H1 (cell line): ENCODE results near the gene STK36. TPM values are rescaled to one million over a fixed set of nuclear protein-coding genes. Genes with fewer than 3 reads are reported as not detected.

ENCODE experiments used
- CTCF ChIA-PET: fragments of 300-600 bp; sonication (Branson Sonifier 250); formaldehyde crosslinking; loops from one replicate; lab custom pipeline; 2021; ENCODE audit not compliant: partially characterized antibody; lab: Charles Lee
- POLR2A ChIA-PET: fragments of 300-600 bp; sonication (Branson Sonifier 250); formaldehyde crosslinking; loops from one replicate; lab custom pipeline; 2021; ENCODE audit warnings: inconsistent platforms; ENCODE audit not compliant: partially characterized antibody; lab: Charles Lee
- DNase-seq, 2 experiments: peaks; one replicate each; pipeline versions ENCODE4 v3.0.0 to v3.0.0-alpha.2; 2010 to 2022; ENCODE audit warnings: low spot score in 2 of 2, low read depth in 1 of 2, mixed read lengths in 1 of 2
- FAIRE-seq: peaks from 2 replicates; lab custom pipeline; 2011; peaks lifted over from hg19 to GRCh38; lab: Jason Lieb, UNC
- H2AFZ ChIP-seq: 2 replicates; pipeline ENCODE4 v1.8.1; 2012; ENCODE audit warnings: low read length, inconsistent platforms
- H2AK5ac ChIP-seq: 2 replicates; pipeline ENCODE4 v1.6.1; 2013; ENCODE audit warnings: low read depth, low read length
- H2BK120ac ChIP-seq: replicated peaks from 2 replicates; pipeline ENCODE3; 2013; ENCODE audit warnings: low read depth, low read length, inconsistent platforms
- H2BK12ac ChIP-seq: 2 replicates; pipeline ENCODE4 v1.6.1; 2013; ENCODE audit warnings: low read depth, low read length
- H2BK15ac ChIP-seq: 2 replicates; pipeline ENCODE4 v1.6.1; 2013; ENCODE audit warnings: low read length
- H2BK20ac ChIP-seq: 2 replicates; pipeline ENCODE4 v1.6.1; 2013; ENCODE audit warnings: low read length
- H2BK5ac ChIP-seq: 2 replicates; pipeline ENCODE4 v1.6.1; 2013; ENCODE audit warnings: low read depth, low read length
- H3K14ac ChIP-seq: 2 replicates; pipeline ENCODE4 v1.6.1; 2013; ENCODE audit warnings: inconsistent platforms; ENCODE audit not compliant: insufficient read length
- H3K18ac ChIP-seq: 2 replicates; pipeline ENCODE4 v1.6.1; 2013; ENCODE audit warnings: low read length; ENCODE audit errors: extremely low read depth
- H3K23ac ChIP-seq: 2 replicates; pipeline ENCODE4 v1.6.1; 2013; ENCODE audit warnings: inconsistent platforms; ENCODE audit not compliant: insufficient read length
- H3K23me2 ChIP-seq: 2 replicates; pipeline ENCODE4 v1.6.1; 2013; ENCODE audit warnings: low read depth, low read length
- H3K27ac ChIP-seq: 2 replicates; pipeline ENCODE4 v1.6.1; 2011; ENCODE audit warnings: low read depth, low read length, inconsistent platforms
- H3K27me3 ChIP-seq, 4 experiments: replicated peaks in 1 of 4; 1 replicate in 1 of 4; 2 replicates in 3 of 4; pipeline versions ENCODE4 v1.6.1 to v1.8.1; 2011 to 2013; ENCODE audit warnings: low read length in 3 of 4, mild to moderate bottlenecking in 3 of 4, inconsistent platforms in 2 of 4, mixed read lengths in 2 of 4, moderate library complexity in 1 of 4; ENCODE audit not compliant: control insufficient read depth in 3 of 4, insufficient read depth in 3 of 4; ENCODE audit errors: extremely low read depth in 1 of 4
- H3K36me3 ChIP-seq, 4 experiments: 2 replicates each; pipeline versions ENCODE4 v1.6.1 to v1.8.1; 2011 to 2013; ENCODE audit warnings: mild to moderate bottlenecking in 4 of 4, low read length in 3 of 4, moderate library complexity in 2 of 4, control low read depth in 1 of 4, inconsistent platforms in 1 of 4; ENCODE audit not compliant: insufficient read depth in 4 of 4, control insufficient read depth in 2 of 4
- H3K4ac ChIP-seq: replicated peaks from 2 replicates; pipeline ENCODE3; 2013; ENCODE audit warnings: low read length, low read depth, mixed read lengths, inconsistent platforms; ENCODE audit not compliant: insufficient read length
- H3K4me1 ChIP-seq, 4 experiments: replicated peaks in 1 of 4; 1 replicate in 1 of 4; 2 replicates in 3 of 4; pipeline versions ENCODE4 v1.6.1 to v1.8.1; 2011 to 2013; ENCODE audit warnings: low read length in 3 of 4, inconsistent platforms in 2 of 4, mixed read lengths in 1 of 4; ENCODE audit not compliant: insufficient read depth in 4 of 4, control insufficient read depth in 3 of 4
- H3K4me2 ChIP-seq, 2 experiments: 2 replicates each; pipeline versions ENCODE4 v1.6.1 to v1.8.1; 2011 to 2013; ENCODE audit warnings: low read depth in 2 of 2, low read length in 2 of 2, control low read depth in 1 of 2, inconsistent platforms in 1 of 2, mild to moderate bottlenecking in 1 of 2; ENCODE audit not compliant: insufficient read depth in 1 of 2
- H3K4me3 ChIP-seq, 4 experiments: fragments of 200-600, 300-600 bp in 1 of 4; sonication (generic), shearing (Covaris generic), sonication (Bioruptor Twin) in 1 of 4; 2 replicates each; pipeline versions ENCODE4 v1.5.1 to v1.8.1; 2011 to 2016; ENCODE audit warnings: low read length in 4 of 4, low read depth in 3 of 4, control low read depth in 2 of 4, inconsistent platforms in 2 of 4, mild to moderate bottlenecking in 2 of 4, mixed read lengths in 1 of 4, moderate library complexity in 1 of 4; ENCODE audit not compliant: insufficient read depth in 2 of 4; ENCODE audit errors: extremely low read depth in 1 of 4
- H3K56ac ChIP-seq: replicated peaks from 2 replicates; pipeline ENCODE3; 2013; ENCODE audit warnings: low read depth, mild to moderate bottlenecking, mixed read lengths, low read length, inconsistent platforms; ENCODE audit not compliant: insufficient read length
- H3K79me1 ChIP-seq: 2 replicates; pipeline ENCODE4 v1.6.1; 2013; ENCODE audit warnings: low read depth, low read length, control low read depth
- H3K79me2 ChIP-seq, 2 experiments: 2 replicates each; pipeline versions ENCODE4 v1.6.1 to v1.8.1; 2012 to 2013; ENCODE audit warnings: low read length in 2 of 2, mild to moderate bottlenecking in 2 of 2, inconsistent platforms in 1 of 2; ENCODE audit not compliant: insufficient read depth in 2 of 2, control insufficient read depth in 1 of 2
- H3K9ac ChIP-seq, 4 experiments: replicated peaks in 1 of 4; 1 replicate in 1 of 4; 2 replicates in 3 of 4; pipeline versions ENCODE4 v1.6.1 to v1.8.1; 2011 to 2013; ENCODE audit warnings: low read depth in 3 of 4, low read length in 3 of 4, control low read depth in 2 of 4, mild to moderate bottlenecking in 2 of 4, moderate library complexity in 2 of 4, inconsistent platforms in 1 of 4; ENCODE audit errors: extremely low read depth in 1 of 4
- H3K9me3 ChIP-seq, 2 experiments: 2 replicates each; pipeline versions ENCODE4 v1.6.1 to v1.8.1; 2012 to 2013; ENCODE audit warnings: mild to moderate bottlenecking in 2 of 2, moderate library complexity in 2 of 2, control low read depth in 1 of 2, inconsistent platforms in 1 of 2, low read depth in 1 of 2, low read length in 1 of 2, mixed read lengths in 1 of 2; ENCODE audit not compliant: insufficient read depth in 2 of 2
- H4K20me1 ChIP-seq, 2 experiments: replicated peaks in 1 of 2; 2 replicates each; pipeline versions ENCODE3 to v1.8.1; 2011 to 2013; ENCODE audit warnings: inconsistent platforms in 2 of 2, low read length in 2 of 2, mild to moderate bottlenecking in 1 of 2; ENCODE audit not compliant: insufficient read depth in 2 of 2, control insufficient read depth in 1 of 2
- H4K5ac ChIP-seq: 2 replicates; pipeline ENCODE4 v1.6.1; 2013; ENCODE audit warnings: low read length, low read depth, mixed read lengths, inconsistent platforms; ENCODE audit not compliant: insufficient read length
- H4K8ac ChIP-seq: 2 replicates; pipeline ENCODE4 v1.8.0; 2013; ENCODE audit warnings: mild to moderate bottlenecking, moderate library complexity, low read length, inconsistent platforms; ENCODE audit not compliant: insufficient read depth; ENCODE audit errors: extremely low read depth
- H4K91ac ChIP-seq: replicated peaks from 2 replicates; pipeline ENCODE3; 2013; ENCODE audit warnings: low read length, mixed read lengths, inconsistent platforms; ENCODE audit not compliant: insufficient read length
- BACH1 ChIP-seq: IDR thresholded peaks from 2 replicates; pipeline ENCODE4 v1.6.1; 2012; ENCODE audit warnings: low read length, improper control_type of control experiment
- CHD1 ChIP-seq: IDR thresholded peaks from 2 replicates; pipeline ENCODE4 v1.6.1; 2012; ENCODE audit warnings: low read depth, low read length, improper control_type of control experiment
- EGR1 ChIP-seq: IDR thresholded peaks from 2 replicates; pipeline ENCODE4 v1.6.1; 2011; ENCODE audit warnings: low read depth, low read length, borderline replicate concordance
- GABPA ChIP-seq: IDR thresholded peaks from 2 replicates; pipeline ENCODE4 v1.6.1; 2011; ENCODE audit warnings: mild to moderate bottlenecking, low read length, moderate library complexity, borderline replicate concordance; ENCODE audit not compliant: insufficient read depth
- GTF2F1 ChIP-seq: IDR thresholded peaks from 2 replicates; pipeline ENCODE4 v1.6.1; 2012; ENCODE audit warnings: low read depth, low read length, improper control_type of control experiment, borderline replicate concordance
- KDM1A ChIP-seq: fragments of 200-600, 300-600 bp; sonication (generic); IDR thresholded peaks from 2 replicates; pipeline ENCODE4 v1.7.1; 2016; ENCODE audit warnings: mild to moderate bottlenecking, low read length, borderline replicate concordance
- POLR2A ChIP-seq, 2 experiments: IDR thresholded peaks; 1 replicate in 1 of 2; 2 replicates in 1 of 2; pipeline ENCODE4 v1.6.1; 2011; ENCODE audit warnings: low read depth in 2 of 2, low read length in 2 of 2, mild to moderate bottlenecking in 2 of 2; ENCODE audit errors: control extremely low read depth in 1 of 2
- ZNF274 ChIP-seq: IDR thresholded peaks from 2 replicates; pipeline ENCODE4 v1.7.0; 2012; ENCODE audit warnings: low read length, borderline replicate concordance; ENCODE audit errors: extremely low read depth
- WGBS, 2 experiments: shearing (Covaris generic) in 1 of 2; methylation state at CpG; one replicate each; pipeline versions ENCODE4 v1.1.6 to v1.1.7; 2013 to 2015; ENCODE audit warnings: low lambda C conversion rate in 2 of 2, mixed read lengths in 2 of 2, inconsistent platforms in 1 of 2, low coverage in 1 of 2, missing lambda C conversion rate in 1 of 2; ENCODE audit not compliant: insufficient replicate concordance in 2 of 2, insufficient coverage in 1 of 2, insufficient read length in 1 of 2; ENCODE audit errors: extremely low coverage in 1 of 2, missing lambda C conversion rate in 1 of 2; 5-methylcytosine and 5-hydroxymethylcytosine counted together
- polyA plus RNA-seq, 7 experiments: library from polyadenylated mRNA; depleted of rRNA in 3 of 7; stranded (reverse) in 5 of 7; unstranded in 2 of 7; fragments of >200 nt in 5 of 7; fragments of 200-250 nt in 2 of 7; gene quantifications; 1 replicate in 5 of 7; 2 replicates in 1 of 7; 4 replicates in 1 of 7; pipeline versions ENCODE4 v1.2.1 to v1.2.3, GENCODE V29; 2011 to 2013; ENCODE audit warnings: missing spikeins in 2 of 7, mixed read lengths in 2 of 7
- total RNA-seq: library from RNA; stranded (reverse); fragmentation: NEBNext Ultra II Directional; extraction: Animal tissue kit (Norgen Biotek cat#: 25700); gene quantifications from 2 replicates; pipeline ENCODE4 v1.2.1, GENCODE V29; 2021

STK36 gene
- total and polyA plus RNA-seq, 2 of the 8 experiments (the other 6 are each of a cell fraction or from before 2014, with no cell fraction given), result 41.4 to 57.6 TPM

- CTCF ChIA-PET, result interaction anchor here (0.7 to 6.1 kb wide), 7 partner anchors 11 to 177 kb away, joined by 3 to 45 read pairs (median 7); partner anchors contain the start of genes BCS1L and ZNF142
- DNase-seq (no peak), FAIRE-seq (no peak)
- Histone ChIP-seq H3K9ac (peak overlapping the region; percentile 72 to 96 (median 88)), H4K8ac (peak overlapping the region; percentile 80; the same call in 1 of the 2 replicates), H4K20me1 (no peaks in the 10 kb centered on the region), H4K5ac (no peak overlapping the region), H3K4me3 (peak overlapping the region; percentile 96 to 99 (median 96)), H3K4me2 (peak overlapping the region; percentile 95 to 96), H2BK12ac (no peak overlapping the region; the same call in 1 of the 2 replicates), H3K18ac (no peak overlapping the region), H3K4ac (no peak overlapping the region), H3K27ac (peak overlapping the region; percentile 86), H3K9me3 (no peaks in the 10 kb centered on the region), H3K23me2 (peaks cover 9% of the 10 kb centered on the region), H3K4me1 (peaks cover 0 to 4% (median 1%) of the 10 kb centered on the region in 4 experiments; a peak in 3 of 7 replicates), H2AFZ (peak overlapping the region; percentile 73; the same call in 1 of the 2 replicates), H2BK120ac (no peak overlapping the region), H3K27me3 (no peaks in the 10 kb centered on the region), H2BK5ac (peak overlapping the region; percentile 76; the same call in 1 of the 2 replicates), H3K14ac (no peak overlapping the region), H2AK5ac (no peak overlapping the region), H3K79me1 (peaks cover 2% of the 10 kb centered on the region; the same call in 1 of the 2 replicates), H3K23ac (no peak overlapping the region), H4K91ac (no peak overlapping the region), H3K36me3 (peaks cover 10 to 25% (median 14%) of the 10 kb centered on the region in 4 experiments), H2BK20ac (no peak overlapping the region), H2BK15ac (no peak overlapping the region), H3K79me2 (peaks cover 0 to 17% of the 10 kb centered on the region in 2 experiments; a peak in 2 of 4 replicates), H3K56ac (no peak overlapping the region)
- WGBS, 2 experiments, result 49% methylated on average over 12 of the region's 12 CpGs; no CpG with 5 or more reads in 1 of the 2 experiments
- POLR2A ChIA-PET, result interaction anchor here (1.3 to 6.4 kb wide), 7 partner anchors 10 to 94 kb away, joined by 4 to 95 read pairs (median 7); partner anchors contain the start of genes BCS1L, TTLL4 and ZNF142
- TF ChIP-seq CHD1, result no peak
- 0 out of 3 replicates have a peak, but pooled peaks of 1 of the 2 experiments have one; percentile 7 for TF ChIP-seq POLR2A (IDR thresholded peaks at IDR 0.05; ENCODE audit: control extremely low read depth in 1 of 2, low read depth in 2 of 2, low read length in 2 of 2)
- no peak for TF ChIP-seq BACH1
- no peak for TF ChIP-seq GABPA
- TF ChIP-seq GTF2F1, result no peak
- TF ChIP-seq KDM1A, result no peak
- no peak for TF ChIP-seq ZNF274
- TF ChIP-seq EGR1, result no peak
These were observed 711 bp upstream of the STK36 start for GRCh38 chr2:218671097-218671653.
